Muscle of leg (tissue), 16 donors: ENCODE data around the gene SGMS2. TPM values are rescaled to one million over a fixed set of nuclear protein-coding genes. Genes with fewer than 3 reads are reported as not detected.

ENCODE experiments used
- DNase-seq: peaks from one replicate; pipeline ENCODE4 v3.0.0; 2013
- H3K27ac ChIP-seq: one replicate; pipeline ENCODE4 v1.5.1; 2013; ENCODE audit warnings: mild to moderate bottlenecking, low read length, control low read depth
- H3K27me3 ChIP-seq: one replicate; pipeline ENCODE4 v1.6.1; 2013; ENCODE audit warnings: low read length; ENCODE audit not compliant: control insufficient read depth, insufficient read depth
- H3K36me3 ChIP-seq: one replicate; pipeline ENCODE4 v1.6.1; 2013; ENCODE audit warnings: low read length; ENCODE audit not compliant: control insufficient read depth, insufficient read depth
- H3K4me1 ChIP-seq: one replicate; pipeline ENCODE4 v1.6.1; 2013; ENCODE audit warnings: low read length; ENCODE audit not compliant: control insufficient read depth, insufficient read depth
- H3K4me3 ChIP-seq: one replicate; pipeline ENCODE4 v1.5.1; 2013; ENCODE audit warnings: low read length, control low read depth
- H3K9me3 ChIP-seq: replicated peaks from 2 replicates; pipeline ENCODE4 v1.6.1; 2013; ENCODE audit warnings: low read depth, low read length; ENCODE audit not compliant: control insufficient read depth
- WGBS: methylation state at CpG from one replicate; pipeline ENCODE4 v1.1.5; 2013; ENCODE audit warnings: missing lambda C conversion rate; ENCODE audit not compliant: insufficient coverage; 5-methylcytosine and 5-hydroxymethylcytosine counted together
- long read RNA-seq, 11 donors: transcript quantifications; one replicate each; lab custom pipeline, GENCODE V29; 2026
- polyA plus RNA-seq, 8 donors: library from polyadenylated mRNA; unstranded; fragments of 120-200 nt; gene quantifications; one replicate each; pipeline versions ENCODE4 v1.2.1 to v1.2.3, GENCODE V29; 2013; ENCODE audit warnings: inconsistent platforms in 1 of 8, low replicate concordance in 1 of 8; ENCODE audit not compliant: insufficient read length in 8 of 8, insufficient read depth in 1 of 8
- total RNA-seq: library from RNA; stranded (reverse); fragments of 120-200 nt; gene quantifications from one replicate; pipeline ENCODE4 v1.2.4, GENCODE V29; 2013

SGMS2 gene
- 14.8 TPM for total RNA-seq
- polyA plus RNA-seq = 10 to 100 TPM in 1 of 8 donors, 1 to 10 TPM in 7; 6.9 to 12.6 (median 8.5) TPM
- long read RNA-seq, donor 1 = 0 reads
- long read RNA-seq, donor 2 = 0 reads
- long read RNA-seq, donor 3, full-length matches to known transcripts = 3 of 3 reads
- long read RNA-seq, donor 3, partial matches to known transcripts = 0 of 3 reads
- long read RNA-seq, donor 3, other reads (novel, unspliced or antisense) = 0 of 3 reads
- long read RNA-seq, donor 4 = 0 reads
- long read RNA-seq, donor 5, full-length matches to known transcripts = 4 of 4 reads
- long read RNA-seq, donor 5, partial matches to known transcripts = 0 of 4 reads
- long read RNA-seq, donor 5, other reads (novel, unspliced or antisense) = 0 of 4 reads
- long read RNA-seq, donor 6 = 0 reads
- long read RNA-seq, donor 7 = 0 reads
- long read RNA-seq, donor 8 = 0 reads
- long read RNA-seq, donor 9, partial matches to known transcripts = 0 of 2 reads
- long read RNA-seq, donor 9, other reads (novel, unspliced or antisense) = 0 of 2 reads
- long read RNA-seq, donor 10, full-length matches to known transcripts = 1 of 1 reads
- long read RNA-seq, donor 10, partial matches to known transcripts = 0 of 1 reads
- long read RNA-seq, donor 10, other reads (novel, unspliced or antisense) = 0 of 1 reads
- long read RNA-seq, donor 11 = 0 reads

DNA sequence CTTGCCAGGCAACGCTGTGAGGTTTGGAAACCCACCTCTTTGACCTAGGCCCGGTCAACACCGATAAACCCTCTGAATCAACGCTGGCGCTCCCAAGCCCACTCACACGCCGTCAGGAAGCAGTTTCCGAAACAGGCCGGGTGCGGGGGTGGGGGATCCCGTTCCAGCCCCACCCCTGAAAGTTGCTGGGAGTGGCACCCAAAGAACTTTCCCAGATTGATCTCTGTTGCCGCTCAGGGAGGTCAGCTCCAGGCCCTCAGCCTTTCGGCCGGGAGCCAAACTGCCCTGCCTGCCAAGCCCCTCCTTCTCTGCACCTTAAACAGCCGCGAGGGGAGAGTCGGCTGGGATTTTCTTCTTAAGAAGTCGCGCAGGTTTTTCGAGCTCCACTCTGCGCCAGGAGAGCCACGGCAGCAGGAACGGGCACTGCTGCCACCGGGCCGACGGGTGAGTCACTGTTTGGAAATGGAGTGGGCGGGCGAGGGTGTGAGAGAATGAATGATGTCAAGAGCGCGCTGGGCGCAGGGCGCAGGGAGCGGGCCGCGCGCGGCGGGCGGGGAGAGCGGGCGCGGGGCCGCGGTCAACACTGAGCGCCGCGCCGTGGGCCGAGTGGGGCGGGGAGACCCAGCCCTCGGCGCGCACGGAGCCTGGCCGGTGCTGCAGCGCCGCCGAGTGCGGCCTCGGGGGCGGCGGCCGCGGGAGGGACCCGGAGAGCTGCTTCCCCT is at the start of gene SGMS2:
SGMS2 (plus strand) TSS at position 583 of the 722 bp plus-strand sequence. CDS start 70,622 bp downstream, outside the sequence.
- Histone ChIP-seq H3K36me3 (no peaks in the 10 kb centered on the region), H3K4me1 (peaks cover 6% of the 10 kb centered on the region), H3K27me3 (peaks cover 7% of the 10 kb centered on the region), H3K27ac (peak within 1 kb of the TSS; percentile 90), H3K9me3 (no peaks in the 10 kb centered on the region), H3K4me3 (peak within 1 kb of the TSS; percentile 82)
- peak; percentile 89 for DNase-seq
- WGBS = under 1% methylated on average over 65 of the region's 65 CpGs

DNA sequence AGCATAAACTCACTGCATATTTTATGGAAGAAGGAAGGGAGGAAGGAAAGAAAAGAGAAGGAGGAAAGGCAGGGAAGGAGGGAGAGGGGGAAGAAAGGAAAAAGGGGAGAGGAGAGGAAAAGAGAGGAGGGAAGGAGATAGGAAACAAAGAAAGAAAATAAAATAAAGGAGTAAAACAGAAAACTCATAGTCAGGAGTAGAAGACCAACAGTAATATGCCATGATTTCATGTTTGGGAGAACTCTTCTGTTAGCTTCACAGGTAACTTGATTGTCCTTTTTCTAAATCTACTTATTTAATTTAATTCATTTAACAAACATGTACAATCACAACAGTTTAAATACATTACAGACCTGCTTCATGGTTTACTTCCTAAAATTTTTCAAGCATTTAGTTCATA is 46.8 kb upstream of the SGMS2 start:
- H3K27me3 ChIP-seq = no peaks in the 10 kb centered on the region
- DNase-seq = no peak
- no peak overlapping the region for H3K4me3 ChIP-seq
- no peak overlapping the region for H3K27ac ChIP-seq
- H3K36me3 ChIP-seq = no peaks in the 10 kb centered on the region
- no peaks in the 10 kb centered on the region for H3K4me1 ChIP-seq
- no peaks in the 10 kb centered on the region for H3K9me3 ChIP-seq

DNA sequence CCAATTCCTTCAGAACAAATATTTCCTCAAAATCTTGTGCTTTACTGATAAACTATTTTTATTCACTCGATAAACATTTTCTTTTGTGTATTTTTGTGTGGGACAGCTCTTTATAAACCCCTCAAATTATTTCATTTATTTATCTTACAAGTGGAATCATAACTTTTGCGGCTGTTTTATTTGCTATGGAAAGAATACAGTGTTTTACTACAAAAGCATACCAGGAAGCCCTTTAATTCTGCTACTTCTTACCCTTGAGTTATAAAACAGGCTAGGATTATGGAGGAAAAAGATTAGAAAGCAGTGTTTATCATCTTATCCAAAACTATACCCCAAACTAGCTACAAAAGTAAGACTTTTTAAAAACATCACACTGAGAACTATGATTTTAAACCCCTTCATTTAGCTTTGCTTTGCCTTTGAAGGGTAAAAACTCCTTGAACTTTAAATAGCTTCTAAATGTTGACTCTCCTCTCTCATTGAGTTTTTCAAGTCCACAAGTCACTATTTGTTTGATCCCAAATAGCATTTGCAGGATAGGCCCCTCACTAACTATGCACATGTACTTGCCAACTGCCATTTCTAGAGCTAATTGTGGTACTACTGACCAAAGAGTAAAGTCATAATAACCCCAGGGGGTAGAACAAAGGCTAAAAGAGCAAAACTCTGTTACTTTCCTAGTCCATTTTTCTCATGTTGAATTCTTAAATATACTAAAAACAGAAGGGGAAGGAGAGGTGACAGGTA is 45.8 kb upstream of the SGMS2 start:
- H3K27ac ChIP-seq = no peak overlapping the region
- no peaks in the 10 kb centered on the region for H3K36me3 ChIP-seq
- no peak overlapping the region for H3K4me3 ChIP-seq
- no peaks in the 10 kb centered on the region for H3K27me3 ChIP-seq
- WGBS = no CpG with 5 or more reads among the region's 2 CpGs
- DNase-seq = no peak
- no peaks in the 10 kb centered on the region for H3K9me3 ChIP-seq
- H3K4me1 ChIP-seq = no peaks in the 10 kb centered on the region

DNA sequence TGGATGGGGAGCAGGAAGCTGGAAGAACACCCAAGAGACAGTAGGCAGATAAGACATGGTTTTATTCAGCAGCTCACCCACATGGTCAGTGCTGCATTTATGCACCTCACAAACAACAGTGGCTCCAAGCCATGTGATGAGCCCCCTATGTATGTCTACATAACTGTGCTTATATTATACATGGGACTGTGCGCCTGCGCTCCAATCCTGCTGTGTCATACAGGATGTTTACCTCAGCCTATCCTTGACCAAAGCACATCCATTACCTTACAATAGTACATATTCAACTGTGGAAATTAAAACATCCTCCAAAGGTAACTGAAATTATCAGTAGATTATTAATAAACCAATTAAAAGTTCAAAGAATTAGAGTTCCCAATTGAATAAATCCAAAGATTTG is 44.1 kb upstream of the SGMS2 start:
- WGBS = no CpG with 5 or more reads among the region's 2 CpGs
- Histone ChIP-seq H3K36me3 (no peaks in the 10 kb centered on the region), H3K4me3 (no peak overlapping the region), H3K27me3 (no peaks in the 10 kb centered on the region), H3K9me3 (no peaks in the 10 kb centered on the region), H3K4me1 (no peaks in the 10 kb centered on the region), H3K27ac (no peak overlapping the region)
- peak; percentile 14 for DNase-seq

DNA sequence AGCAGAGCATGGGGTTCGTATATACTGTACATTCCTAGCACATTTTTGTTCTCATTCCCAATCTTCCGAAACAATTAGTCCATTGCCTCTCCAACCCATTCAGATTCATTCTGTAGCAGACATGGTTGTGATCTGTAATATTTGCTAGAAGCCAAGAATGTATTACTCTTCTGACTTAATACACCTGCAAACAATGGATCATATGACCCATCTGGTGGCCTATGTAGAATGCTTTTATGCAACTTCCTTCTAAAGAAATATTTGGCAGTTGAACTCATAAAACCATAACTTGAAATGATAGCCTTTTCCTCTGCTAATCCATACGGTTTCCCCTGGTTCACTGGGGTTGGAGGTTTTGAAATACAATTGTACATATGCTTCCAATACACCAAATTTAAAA is 32.8 kb upstream of the SGMS2 start:
- Histone ChIP-seq H3K4me1 (no peaks in the 10 kb centered on the region), H3K9me3 (peaks cover 9% of the 10 kb centered on the region), H3K36me3 (no peaks in the 10 kb centered on the region), H3K27ac (no peak overlapping the region), H3K4me3 (no peak overlapping the region), H3K27me3 (no peaks in the 10 kb centered on the region)
- no CpG with 5 or more reads among the region's 3 CpGs for WGBS
- DNase-seq = no peak

DNA sequence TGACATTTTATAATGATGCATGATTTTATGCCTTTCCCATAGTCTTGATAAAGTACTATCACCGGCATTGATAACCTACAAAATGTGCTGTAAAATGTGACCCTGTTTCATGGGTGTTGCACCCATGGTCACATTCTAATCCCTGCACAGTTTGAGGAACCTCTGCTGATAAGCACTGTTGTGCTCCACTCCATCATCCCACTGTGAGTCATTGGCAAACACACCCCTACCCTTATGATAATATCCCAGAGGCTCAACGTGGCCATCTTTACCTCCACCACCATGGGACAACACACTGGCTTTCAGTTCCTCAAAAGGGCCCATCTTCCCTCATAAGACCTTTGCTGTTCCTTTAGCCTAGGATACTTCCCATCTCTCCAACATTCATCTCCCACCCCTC is 32.0 kb upstream of the SGMS2 start:
- Histone ChIP-seq H3K27me3 (no peaks in the 10 kb centered on the region), H3K9me3 (peaks cover 7% of the 10 kb centered on the region), H3K4me3 (no peak overlapping the region), H3K4me1 (no peaks in the 10 kb centered on the region), H3K27ac (no peak overlapping the region), H3K36me3 (no peaks in the 10 kb centered on the region)
- DNase-seq = no peak
- WGBS = 72% methylated on average over 1 of the region's 2 CpGs

DNA sequence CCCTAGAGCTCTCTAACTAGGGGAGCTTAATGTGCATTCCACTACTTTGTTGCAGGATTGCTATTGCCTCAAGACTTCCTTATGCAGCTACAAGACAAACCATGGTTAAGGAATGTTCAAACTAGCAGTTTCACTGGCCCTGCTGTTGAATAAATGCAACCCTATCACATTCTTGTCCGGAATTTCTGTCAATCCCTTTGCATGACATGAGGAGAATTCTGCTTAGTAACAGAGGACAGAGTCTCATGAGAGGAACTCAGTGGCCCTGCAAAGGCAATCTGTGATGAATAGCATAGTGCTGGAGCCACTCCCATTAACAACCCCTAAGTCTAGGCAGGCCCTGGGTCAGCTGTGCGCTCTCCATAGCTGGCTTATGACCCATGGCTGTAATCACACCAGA is 30.7 kb upstream of the SGMS2 start:
- Histone ChIP-seq H3K4me1 (no peaks in the 10 kb centered on the region), H3K27ac (no peak overlapping the region), H3K36me3 (no peaks in the 10 kb centered on the region), H3K27me3 (no peaks in the 10 kb centered on the region), H3K9me3 (no peaks in the 10 kb centered on the region), H3K4me3 (no peak overlapping the region)
- DNase-seq = no peak
- WGBS = 86% methylated on average over 1 of the region's 2 CpGs

DNA sequence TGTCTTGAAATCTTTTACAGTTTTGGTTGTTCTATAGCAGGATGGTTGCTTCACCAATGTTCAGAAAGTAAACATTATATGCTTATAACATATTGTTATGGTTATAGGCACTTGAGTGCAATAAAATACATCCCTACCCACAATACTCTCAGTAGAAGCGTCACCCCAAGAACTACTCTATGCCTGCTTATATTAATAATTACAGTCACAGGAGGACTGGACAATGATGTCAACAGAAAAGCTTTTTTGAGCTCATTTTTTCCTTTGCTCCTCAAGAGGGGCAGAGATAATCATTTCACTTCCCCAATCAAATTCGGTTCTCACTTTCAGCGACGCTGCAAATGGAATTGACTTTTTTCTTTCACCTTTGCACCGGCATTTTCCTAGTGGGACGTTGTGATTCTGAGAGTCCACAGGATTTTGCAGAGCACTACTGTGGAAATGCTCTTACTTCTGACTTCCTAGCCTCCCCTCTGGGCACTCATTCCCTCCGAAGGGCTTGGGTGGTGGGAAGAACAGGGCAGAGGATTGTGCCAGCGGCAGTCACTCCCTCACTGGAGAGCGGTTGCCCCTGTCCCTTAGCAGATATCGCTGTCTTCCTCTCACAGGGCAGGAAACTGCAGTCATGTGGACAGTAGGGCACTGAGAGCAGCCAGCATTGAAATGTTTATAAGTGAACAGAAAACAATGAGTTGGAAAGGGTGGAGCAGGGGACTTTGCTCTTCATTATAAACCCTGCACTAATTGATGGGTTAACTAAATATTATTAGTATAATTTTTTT is 24.9 kb upstream of the SGMS2 start:
- Histone ChIP-seq H3K4me3 (no peak overlapping the region), H3K27ac (no peak overlapping the region)
- WGBS = 72% methylated on average over 4 of the region's 10 CpGs

DNA sequence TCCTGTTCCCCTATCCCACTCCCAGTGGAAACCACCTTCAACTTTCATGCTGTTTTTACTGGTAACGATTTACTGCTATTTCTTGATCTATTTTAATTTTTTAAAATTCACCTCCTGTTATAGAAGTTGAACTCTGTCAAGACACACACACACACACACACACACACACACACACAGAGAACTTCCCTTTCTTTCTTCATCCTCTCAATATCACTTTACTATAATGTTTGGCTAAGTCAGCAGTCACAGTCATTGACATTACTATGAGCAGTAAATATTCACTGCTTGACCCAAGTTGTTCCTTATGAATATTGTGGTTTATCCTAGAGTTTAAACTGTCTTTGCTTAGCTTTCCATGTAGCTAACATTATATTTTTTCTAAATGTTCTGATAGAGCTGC is 24.0 kb upstream of the SGMS2 start:
- no peaks in the 10 kb centered on the region for H3K36me3 ChIP-seq
- no peak overlapping the region for H3K4me3 ChIP-seq
- no peaks in the 10 kb centered on the region for H3K4me1 ChIP-seq
- 80% methylated on average over 1 of the region's 1 CpG for WGBS
- DNase-seq = no peak
- no peak overlapping the region for H3K27ac ChIP-seq
- peaks cover 2% of the 10 kb centered on the region for H3K27me3 ChIP-seq
- no peaks in the 10 kb centered on the region for H3K9me3 ChIP-seq

More for the DNA sequence above, 24.9 kb upstream of the SGMS2 start:
- H3K9me3 ChIP-seq = no peaks in the 10 kb centered on the region
- H3K4me1 ChIP-seq = no peaks in the 10 kb centered on the region
- no peaks in the 10 kb centered on the region for H3K36me3 ChIP-seq
- DNase-seq = peak; percentile 8
- H3K27me3 ChIP-seq = peaks cover 2% of the 10 kb centered on the region
